Heart left ventricle (tissue), 16 donors: ENCODE results near the gene LINGO1. TPM values are rescaled to one million over a fixed set of nuclear protein-coding genes. Genes with fewer than 3 reads are reported as not detected.
A peak's percentile ranks its signal among the peaks of the same experiment; 100 is the strongest.

ENCODE experiments used
- ATAC-seq, 4 donors: fragments of 200-7000 bp; cut with Tn5 transposase; one replicate each; pipeline ENCODE4 v1.9.1; 2020 to 2022; ENCODE audit warnings: moderate library complexity in 4 of 4, mild to moderate bottlenecking in 3 of 4, moderate number of reproducible peaks in 1 of 4
- DNase-seq, 5 donors: peaks; one replicate each; pipeline ENCODE4 v3.0.0-alpha.2; 2020
- H3K27ac ChIP-seq, 12 donors: fragments of 200-600 bp; sonication (generic) in 4 of 12; one replicate each; pipeline versions ENCODE4 v1.5.0 to v1.8.0; 2016 to 2022; ENCODE audit warnings: mild to moderate bottlenecking in 2 of 12
- H3K27me3 ChIP-seq, 9 donors: fragments of 200-600 bp; sonication (generic) in 2 of 9; one replicate each; pipeline versions ENCODE4 v1.5.1 to v1.8.0; 2016 to 2022; ENCODE audit warnings: mild to moderate bottlenecking in 3 of 9
- H3K36me3 ChIP-seq, 9 donors: fragments of 200-600 bp; sonication (generic) in 2 of 9; one replicate each; pipeline versions ENCODE4 v1.5.0 to v1.8.0; 2018 to 2022; ENCODE audit warnings: mild to moderate bottlenecking in 2 of 9
- H3K4me1 ChIP-seq, 12 donors: fragments of 200-600 bp; sonication (generic) in 4 of 12; one replicate each; pipeline versions ENCODE4 v1.5.0 to v1.8.0; 2016 to 2022; ENCODE audit warnings: mild to moderate bottlenecking in 3 of 12
- H3K4me3 ChIP-seq, 12 donors: fragments of 200-600 bp; sonication (generic) in 4 of 12; one replicate each; pipeline versions ENCODE4 v1.5.0 to v1.8.0; 2017 to 2022; ENCODE audit warnings: mild to moderate bottlenecking in 9 of 12, moderate library complexity in 4 of 12
- H3K9me3 ChIP-seq, 12 donors: fragments of 200-600 bp; sonication (generic) in 4 of 12; one replicate each; pipeline versions ENCODE4 v1.5.0 to v1.8.0; 2016 to 2022; ENCODE audit warnings: mild to moderate bottlenecking in 1 of 12
- CTCF ChIP-seq, 12 donors: fragments of 200-600 bp; sonication (generic) in 4 of 12; IDR thresholded peaks; one replicate each; pipeline versions ENCODE4 v1.5.0 to v1.8.0; 2018 to 2022; ENCODE audit warnings: antibody characterized with exemption in 12 of 12, mild to moderate bottlenecking in 5 of 12
- POLR2A ChIP-seq, 2 donors: fragments of 450-650 bp; IDR thresholded peaks; one replicate each; pipeline ENCODE4 v1.6.1; 2017; ENCODE audit warnings: antibody characterized with exemption in 2 of 2, mild to moderate bottlenecking in 2 of 2, moderate library complexity in 2 of 2
- WGBS, 4 donors: extraction: QIAGEN DNeasy Blood & Tissue Kit in 2 of 4; methylation state at CpG; one replicate each; pipeline versions ENCODE4 v1.1.5 to v1.1.7; 2013 to 2018; 5-methylcytosine and 5-hydroxymethylcytosine counted together
- intact Hi-C, 10 donors: fragments of 100-400 bp; cut with DNase I; formaldehyde crosslinking; loops; one replicate each; pipeline versions ENCODE4 v1.11.1 to v1.14.2; 2022
- polyA plus RNA-seq, 2 donors: library from polyadenylated mRNA; stranded (reverse); fragments of 200-250 nt; gene quantifications; one replicate each; pipeline ENCODE4 v1.2.3, GENCODE V29; 2013
- total RNA-seq, 9 donors: library from RNA; depleted of rRNA in 2 of 9; stranded (reverse); fragments of >200 nt in 2 of 9; fragmentation: NEBNext Ultra II Directional in 3 of 9; extraction: Animal tissue kit (Norgen Biotek cat#: 25700) in 3 of 9; gene quantifications; one replicate each; pipeline versions ENCODE4 v1.1.0 to v1.2.4, GENCODE V29; 2016 to 2023
- donor health status: ischemic (EF 13 %, LVEDD 7.1; RV severe dilation, severe dysfunction).
- donor health status: healthy with polysubstance abuse.
- donor health status: DM: no; HTN: yes; CAD: no.
- donor health status: DM: no; HTN: no; CAD: no.
- donor health status: ischemic (EF 25% LVEDD 6.9; RV normal size, moderate dysfunction).
- donor health status: ischemic (EF 25% LVEDD 5.7; RV mildly dilated, moderate dysfunction).
- donor health status: healthy.
- donor health status: DM: yes; HTN: yes; CAD: no.
- donor health status: ischemic (EF 35%, LVEDD 5.7; RV mildly dilated, moderate dysfunction).
- donor health status: nonischemic (EF 11% LVEDD 7.7; RV severe dilation, severe dysfunction).
- donor health status: DM: yes; HTN: yes; CAD: no.
- donor health status: PGD.
- donor health status: ischemic (EF 29% LVEDD 5.4; RV normal size, mild dysfunction).
- donor health status: nonischemic (EF 23%, LVEDD 6.1; RV moderate dilation, normal function).

The LINGO1 gene
- total and polyA plus RNA-seq, 11 donors, result 0.49 to 4.0 (median 1.7) TPM

GRCh38 chr15:77630056-77630455 lies 2.7 kb downstream of the LINGO1 start:
- no peak overlapping the region for H3K27ac ChIP-seq
- WGBS, 4 donors, result 78 to 87% (median 82%) methylated on average over 9 of the region's 9 CpGs
- no peak for TF ChIP-seq CTCF (IDR thresholded peaks at IDR 0.05)
- TF ChIP-seq POLR2A (IDR thresholded peaks at IDR 0.05), result no peak
- peaks cover 4 to 45% (median 26%) of the 10 kb centered on the region in 9 donors for H3K27me3 ChIP-seq
- ATAC-seq, result no peak
- intact Hi-C loops, result loop anchor here in 7 of 10 donors (5.0 to 10.0 kb wide), 6 partner anchors 88 to 523 kb away; no protein-coding TSS in a partner anchor
- peaks cover 0 to 37% (median 11%) of the 10 kb centered on the region in 12 donors for H3K4me1 ChIP-seq
- peak overlapping the region in 1 of 12 donors; percentile 60 for H3K4me3 ChIP-seq
- no peaks in the 10 kb centered on the region for H3K36me3 ChIP-seq
- no peaks in the 10 kb centered on the region for H3K9me3 ChIP-seq
- no peak for DNase-seq

- H3K36me3 ChIP-seq, result no peaks in the 10 kb centered on the region
- peaks cover 0 to 31% (median 11%) of the 10 kb centered on the region in 12 donors for H3K4me1 ChIP-seq
- TF ChIP-seq CTCF (IDR thresholded peaks at IDR 0.05), result no peak
- TF ChIP-seq POLR2A (IDR thresholded peaks at IDR 0.05), result no peak
- no peak for ATAC-seq
- intact Hi-C loops, result loop anchor here in 8 of 10 donors (5.0 to 10.0 kb wide), 7 partner anchors 37 to 522 kb away; no protein-coding TSS in a partner anchor
- H3K9me3 ChIP-seq, result no peaks in the 10 kb centered on the region
- no peak overlapping the region for H3K27ac ChIP-seq
- peak in 1 of 5 donors; percentile 20 for DNase-seq
- H3K4me3 ChIP-seq, result no peak overlapping the region
- WGBS, 4 donors, result 84 to 87% (median 85%) methylated on average over 8 of the region's 8 CpGs
- peaks cover 0 to 38% (median 19%) of the 10 kb centered on the region in 9 donors for H3K27me3 ChIP-seq
Measured at GRCh38 chr15:77629070-77630030, 3.4 kb downstream of the LINGO1 start.

- H3K27me3 ChIP-seq, result peaks cover 0 to 26% (median 10%) of the 10 kb centered on the region in 9 donors
- H3K4me1 ChIP-seq, result peaks cover 0 to 20% (median 3%) of the 10 kb centered on the region in 12 donors
- H3K36me3 ChIP-seq, result no peaks in the 10 kb centered on the region
- no peak overlapping the region for H3K4me3 ChIP-seq
- no peak for ATAC-seq
- no peak for DNase-seq
- H3K27ac ChIP-seq, result no peak overlapping the region
- TF ChIP-seq CTCF (IDR thresholded peaks at IDR 0.05) (no peak), POLR2A (IDR thresholded peaks at IDR 0.05) (no peak)
- intact Hi-C loops, result loop anchor here in 2 of 10 donors (5.0 to 10.0 kb wide), 2 partner anchors 36 to 513 kb away; no protein-coding TSS in a partner anchor
- WGBS, 4 donors, result 95 to 98% (median 96%) methylated on average over 2 of the region's 2 CpGs
- no peaks in the 10 kb centered on the region for H3K9me3 ChIP-seq
Measured at GRCh38 chr15:77628010-77628409, 4.7 kb downstream of the LINGO1 start.

- H3K27ac ChIP-seq, result no peak overlapping the region
- DNase-seq (no peak), ATAC-seq (no peak)
- peaks cover 0 to 24% (median 0%) of the 10 kb centered on the region in 12 donors for H3K4me1 ChIP-seq
- peaks cover 0 to 22% (median 10%) of the 10 kb centered on the region in 9 donors for H3K27me3 ChIP-seq
- WGBS, 4 donors, result 91 to 98% (median 97%) methylated on average over 2 of the region's 2 CpGs
- no peaks in the 10 kb centered on the region for H3K36me3 ChIP-seq
- intact Hi-C loops, result loop anchor here in 2 of 10 donors (5.0 to 10.0 kb wide), 2 partner anchors 35 to 513 kb away; no protein-coding TSS in a partner anchor
- no peaks in the 10 kb centered on the region for H3K9me3 ChIP-seq
- no peak overlapping the region for H3K4me3 ChIP-seq
- TF ChIP-seq POLR2A (IDR thresholded peaks at IDR 0.05) (no peak), CTCF (IDR thresholded peaks at IDR 0.05) (no peak)
Measured at GRCh38 chr15:77627581-77627980, 5.1 kb downstream of the LINGO1 start.
